H9 (cell line): ENCODE measurements around the gene CEP164. TPM values are rescaled to one million over a fixed set of nuclear protein-coding genes. Genes with fewer than 3 reads are reported as not detected.

Source experiments
- DNase-seq: peaks from one replicate; pipeline ENCODE4 v3.0.0-alpha.2; 2017
- H2AFZ ChIP-seq: one replicate; pipeline ENCODE4 v1.6.1; 2013; ENCODE audit warnings: mild to moderate bottlenecking, low read length, control low read depth, moderate library complexity
- H2AK5ac ChIP-seq: 2 replicates; pipeline ENCODE4 v1.6.1; 2013; ENCODE audit warnings: low read length, control low read depth, mixed read lengths; ENCODE audit not compliant: insufficient read length
- H2BK120ac ChIP-seq: one replicate; pipeline ENCODE4 v1.6.1; 2013; ENCODE audit warnings: low read depth, mild to moderate bottlenecking, low read length, control low read depth, inconsistent platforms; ENCODE audit not compliant: poor library complexity, severe bottlenecking
- H2BK12ac ChIP-seq: 2 replicates; pipeline ENCODE4 v1.6.1; 2013; ENCODE audit warnings: low read length, control low read depth, mixed read lengths, low read depth; ENCODE audit not compliant: insufficient read length
- H2BK15ac ChIP-seq: 2 replicates; pipeline ENCODE4 v1.6.1; 2013; ENCODE audit warnings: low read depth, low read length, control low read depth
- H2BK20ac ChIP-seq: one replicate; pipeline ENCODE4 v1.6.1; 2013; ENCODE audit warnings: low read depth, mild to moderate bottlenecking, low read length, control low read depth, inconsistent platforms; ENCODE audit not compliant: poor library complexity, severe bottlenecking
- H2BK5ac ChIP-seq: 2 replicates; pipeline ENCODE4 v1.6.1; 2013; ENCODE audit warnings: low read length, control low read depth, mixed read lengths; ENCODE audit not compliant: insufficient read length
- H3K14ac ChIP-seq: 2 replicates; pipeline ENCODE4 v1.6.1; 2013; ENCODE audit warnings: low read length, control low read depth; ENCODE audit not compliant: insufficient read depth
- H3K18ac ChIP-seq: 2 replicates; pipeline ENCODE4 v1.6.1; 2013; ENCODE audit warnings: low read depth, mild to moderate bottlenecking, mixed read lengths, low read length, control low read depth; ENCODE audit not compliant: insufficient read length
- H3K23ac ChIP-seq: 2 replicates; pipeline ENCODE4 v1.6.1; 2013; ENCODE audit warnings: low read length, control low read depth, mixed read lengths, low read depth; ENCODE audit not compliant: insufficient read length
- H3K23me2 ChIP-seq: 2 replicates; pipeline ENCODE4 v1.6.1; 2013; ENCODE audit warnings: low read depth, mild to moderate bottlenecking, mixed read lengths, low read length, control low read depth; ENCODE audit not compliant: insufficient read length, poor library complexity, severe bottlenecking
- H3K27ac ChIP-seq: 2 replicates; pipeline ENCODE4 v1.5.1; 2013; ENCODE audit warnings: low read length, control low read depth, mixed read lengths, low read depth; ENCODE audit not compliant: insufficient read length
- H3K27me3 ChIP-seq: 2 replicates; pipeline ENCODE4 v1.6.1; 2013; ENCODE audit warnings: low read length, control low read depth, inconsistent platforms; ENCODE audit not compliant: insufficient read depth
- H3K4ac ChIP-seq: 2 replicates; pipeline ENCODE4 v1.6.1; 2013; ENCODE audit warnings: low read depth, mild to moderate bottlenecking, control low read depth, inconsistent platforms, low read length, moderate library complexity
- H3K4me1 ChIP-seq: 2 replicates; pipeline ENCODE4 v1.6.1; 2013; ENCODE audit warnings: low read length, control low read depth, inconsistent platforms; ENCODE audit not compliant: insufficient read depth
- H3K4me2 ChIP-seq: 2 replicates; pipeline ENCODE4 v1.6.1; 2013; ENCODE audit warnings: low read length, control low read depth, mixed read lengths; ENCODE audit not compliant: insufficient read length, insufficient read depth
- H3K56ac ChIP-seq: 2 replicates; pipeline ENCODE4 v1.6.1; 2013; ENCODE audit warnings: low read depth, mild to moderate bottlenecking, mixed read lengths, low read length, control low read depth; ENCODE audit not compliant: insufficient read length
- H3K79me1 ChIP-seq: 2 replicates; pipeline ENCODE4 v1.6.1; 2013; ENCODE audit warnings: low read depth, mild to moderate bottlenecking, moderate library complexity, low read length, control low read depth, inconsistent platforms; ENCODE audit not compliant: insufficient read depth, poor library complexity, severe bottlenecking
- H3K79me2 ChIP-seq: 2 replicates; pipeline ENCODE4 v1.6.1; 2013; ENCODE audit warnings: low read length, control low read depth, inconsistent platforms; ENCODE audit not compliant: insufficient read depth
- H3K9ac ChIP-seq: 2 replicates; pipeline ENCODE4 v1.6.1; 2013; ENCODE audit warnings: low read length, control low read depth, mixed read lengths; ENCODE audit not compliant: insufficient read length; ENCODE audit errors: extremely low read depth
- H3K9me3 ChIP-seq: one replicate; pipeline ENCODE4 v1.6.1; 2013; ENCODE audit warnings: low read depth, low read length, inconsistent platforms; ENCODE audit not compliant: control insufficient read depth
- H3T11ph ChIP-seq: one replicate; pipeline ENCODE4 v1.6.1; 2013; ENCODE audit warnings: mild to moderate bottlenecking, low read length, control low read depth, inconsistent platforms
- H4K20me1 ChIP-seq: one replicate; pipeline ENCODE4 v1.6.1; 2013; ENCODE audit not compliant: control insufficient read depth, insufficient read length, insufficient read depth
- H4K5ac ChIP-seq: 2 replicates; pipeline ENCODE4 v1.6.1; 2013; ENCODE audit warnings: low read depth, mild to moderate bottlenecking, mixed read lengths, low read length, control low read depth; ENCODE audit not compliant: insufficient read length
- H4K8ac ChIP-seq: replicated peaks from 2 replicates; pipeline ENCODE4 v1.6.1; 2013; ENCODE audit warnings: low read length, control low read depth, mixed read lengths, low read depth; ENCODE audit not compliant: insufficient read length
- H4K91ac ChIP-seq: 2 replicates; pipeline ENCODE4 v1.6.1; 2013; ENCODE audit warnings: low read depth, mild to moderate bottlenecking, moderate library complexity, mixed read lengths, low read length, control low read depth; ENCODE audit not compliant: insufficient read length
- H3K27ac Mint-ChIP-seq, 3 experiments: 2 replicates in 2 of 3; 3 replicates in 1 of 3; pipeline ENCODE4 v1.8.0; 2020 to 2021; ENCODE audit warnings: mixed read lengths in 3 of 3, mild to moderate bottlenecking in 1 of 3, moderate library complexity in 1 of 3
- H3K27me3 Mint-ChIP-seq: 2 replicates; pipeline ENCODE4 v1.8.0; 2021; ENCODE audit warnings: low read depth, mild to moderate bottlenecking, moderate library complexity, mixed read lengths
- H3K36me3 Mint-ChIP-seq, 3 experiments: 2 replicates in 2 of 3; 3 replicates in 1 of 3; pipeline ENCODE4 v1.8.0; 2020 to 2021; ENCODE audit warnings: low read depth in 3 of 3, mixed read lengths in 3 of 3; ENCODE audit not compliant: insufficient read depth in 1 of 3
- H3K4me1 Mint-ChIP-seq, 2 experiments: 2 replicates each; pipeline ENCODE4 v1.8.0; 2020; ENCODE audit warnings: mixed read lengths in 2 of 2
- H3K4me3 Mint-ChIP-seq, 2 experiments: 2 replicates in 1 of 2; 3 replicates in 1 of 2; pipeline ENCODE4 v1.8.0; 2020 to 2021; ENCODE audit warnings: mild to moderate bottlenecking in 2 of 2, mixed read lengths in 2 of 2, moderate library complexity in 1 of 2
- H3K9me3 Mint-ChIP-seq, 2 experiments: 2 replicates in 1 of 2; 3 replicates in 1 of 2; pipeline ENCODE4 v1.8.0; 2020; ENCODE audit warnings: mild to moderate bottlenecking in 2 of 2, mixed read lengths in 2 of 2, moderate library complexity in 1 of 2
- WGBS: extraction: QIAGEN DNeasy Blood & Tissue Kit; methylation state at CpG from one replicate; pipeline ENCODE4 v1.1.7; 2013; ENCODE audit warnings: missing lambda C conversion rate, low lambda C conversion rate, mixed read lengths; ENCODE audit not compliant: insufficient read length; ENCODE audit errors: extremely low coverage; 5-methylcytosine and 5-hydroxymethylcytosine counted together
- total RNA-seq: library from RNA; stranded (reverse); gene quantifications from 2 replicates; pipeline ENCODE4 v1.2.1, GENCODE V29; 2021
- TF ChIP-seq, protein P1 (sequence below): fragments of 200-600 bp; sonication (generic); conservative IDR thresholded peaks from 3 replicates; pipeline ENCODE4 v1.8.0; 2021; ENCODE audit warnings: antibody characterized with exemption, mild to moderate bottlenecking

The CEP164 gene
- total RNA-seq, 1 experiment from 2014 or later, result 24.9 TPM

DNA sequence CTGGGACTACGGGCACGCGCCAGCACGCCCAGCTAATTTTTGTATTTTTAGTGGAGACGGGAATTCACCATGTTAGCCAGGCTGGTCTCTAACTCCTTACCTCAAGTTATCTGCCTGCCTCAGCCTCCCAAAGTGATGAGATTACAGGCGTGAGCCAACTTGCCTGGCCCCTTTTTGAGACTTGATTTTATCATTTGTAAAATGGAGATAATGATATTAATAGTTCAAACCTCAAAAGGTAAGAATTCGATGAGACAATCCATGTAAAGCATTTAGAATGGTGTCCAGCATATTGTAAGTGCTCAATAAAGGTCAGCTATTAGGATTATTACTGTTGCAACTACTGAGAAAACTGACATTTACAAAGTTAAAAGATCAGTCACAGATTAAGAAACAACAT, 8.9 kb upstream of the CEP164 start:
- no peak overlapping the region for H2BK120ac ChIP-seq
- no peak overlapping the region for H3K18ac ChIP-seq
- no peak overlapping the region for H2BK5ac ChIP-seq
- TF ChIP-seq, protein P1, sequence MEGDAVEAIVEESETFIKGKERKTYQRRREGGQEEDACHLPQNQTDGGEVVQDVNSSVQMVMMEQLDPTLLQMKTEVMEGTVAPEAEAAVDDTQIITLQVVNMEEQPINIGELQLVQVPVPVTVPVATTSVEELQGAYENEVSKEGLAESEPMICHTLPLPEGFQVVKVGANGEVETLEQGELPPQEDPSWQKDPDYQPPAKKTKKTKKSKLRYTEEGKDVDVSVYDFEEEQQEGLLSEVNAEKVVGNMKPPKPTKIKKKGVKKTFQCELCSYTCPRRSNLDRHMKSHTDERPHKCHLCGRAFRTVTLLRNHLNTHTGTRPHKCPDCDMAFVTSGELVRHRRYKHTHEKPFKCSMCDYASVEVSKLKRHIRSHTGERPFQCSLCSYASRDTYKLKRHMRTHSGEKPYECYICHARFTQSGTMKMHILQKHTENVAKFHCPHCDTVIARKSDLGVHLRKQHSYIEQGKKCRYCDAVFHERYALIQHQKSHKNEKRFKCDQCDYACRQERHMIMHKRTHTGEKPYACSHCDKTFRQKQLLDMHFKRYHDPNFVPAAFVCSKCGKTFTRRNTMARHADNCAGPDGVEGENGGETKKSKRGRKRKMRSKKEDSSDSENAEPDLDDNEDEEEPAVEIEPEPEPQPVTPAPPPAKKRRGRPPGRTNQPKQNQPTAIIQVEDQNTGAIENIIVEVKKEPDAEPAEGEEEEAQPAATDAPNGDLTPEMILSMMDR, result no peak
- no peaks in the 10 kb centered on the region for H3K79me2 ChIP-seq
- Mint-ChIP-seq H3K9me3 (no peaks in the 10 kb centered on the region), H3K4me1 (peaks cover 13 to 15% of the 10 kb centered on the region in 2 experiments), H3K27me3 (peaks cover 7% of the 10 kb centered on the region), H3K4me3 (no peak overlapping the region), H3K27ac (no peak overlapping the region), H3K36me3 (no peaks in the 10 kb centered on the region)
- H4K91ac ChIP-seq, result no peak overlapping the region
- no peak overlapping the region for H4K8ac ChIP-seq
- no peak overlapping the region for H2BK12ac ChIP-seq
- H4K20me1 ChIP-seq, result no peaks in the 10 kb centered on the region
- H3K56ac ChIP-seq, result no peak overlapping the region
- H3K23ac ChIP-seq, result no peak overlapping the region
- no peaks in the 10 kb centered on the region for H3K27me3 ChIP-seq
- no peak overlapping the region for H4K5ac ChIP-seq
- H3K4me2 ChIP-seq, result no peak overlapping the region
- no peak overlapping the region for H2BK15ac ChIP-seq
- no peak overlapping the region for H2BK20ac ChIP-seq
- no peak overlapping the region for H2AFZ ChIP-seq
- H3K4ac ChIP-seq, result no peak overlapping the region
- H3K14ac ChIP-seq, result no peak overlapping the region
- no peaks in the 10 kb centered on the region for H3K4me1 ChIP-seq
- H3T11ph ChIP-seq, result no peak overlapping the region
- no peak overlapping the region for H3K27ac ChIP-seq
- H2AK5ac ChIP-seq, result no peak overlapping the region
- no peak for DNase-seq
- no peaks in the 10 kb centered on the region for H3K79me1 ChIP-seq
- H3K9me3 ChIP-seq, result no peaks in the 10 kb centered on the region
- no CpG with 5 or more reads among the region's 7 CpGs for WGBS
- peaks cover 10% of the 10 kb centered on the region for H3K23me2 ChIP-seq
- H3K9ac ChIP-seq, result no peak overlapping the region
